Measurements from ENCODE around the gene VAPA. TPM values are rescaled to one million over a fixed set of nuclear protein-coding genes. Genes with fewer than 3 reads are reported as not detected.
A peak's percentile ranks its signal among the peaks of the same experiment; 100 is the strongest.

Gene VAPA
- total RNA-seq, 1 experiment from 2014 or later: 137 TPM

GRCh38 chr18:9968081-9968848 lies 54.4 kb downstream of the VAPA start:
- ATAC-seq: peak; percentile 36
- ChIA-PET CTCF (interaction anchor here (1.1 kb wide), 1 partner anchor 157 kb away, joined by 5 read pairs; no protein-coding TSS in a partner anchor), POLR2A (no interaction called here)
- no peaks in the 10 kb centered on the region for H3K27me3 Mint-ChIP-seq (ENCODE audit: low read depth)
- peaks cover 28% of the 10 kb centered on the region for H3K4me1 Mint-ChIP-seq
- H3K27ac Mint-ChIP-seq: no peak overlapping the region
- peaks cover 2% of the 10 kb centered on the region; the same call in 1 of the 2 replicates for H3K36me3 Mint-ChIP-seq
- DNase-seq (ENCODE audit: low spot score): no peak
- H3K9me3 Mint-ChIP-seq: peaks cover 7% of the 10 kb centered on the region
- no peak overlapping the region for H3K4me3 Mint-ChIP-seq
- no peak for TF ChIP-seq ZNF317 (CRISPR knock-in tag; IDR thresholded peaks at IDR 0.05; ENCODE audit: borderline replicate concordance, low read depth)

DNA sequence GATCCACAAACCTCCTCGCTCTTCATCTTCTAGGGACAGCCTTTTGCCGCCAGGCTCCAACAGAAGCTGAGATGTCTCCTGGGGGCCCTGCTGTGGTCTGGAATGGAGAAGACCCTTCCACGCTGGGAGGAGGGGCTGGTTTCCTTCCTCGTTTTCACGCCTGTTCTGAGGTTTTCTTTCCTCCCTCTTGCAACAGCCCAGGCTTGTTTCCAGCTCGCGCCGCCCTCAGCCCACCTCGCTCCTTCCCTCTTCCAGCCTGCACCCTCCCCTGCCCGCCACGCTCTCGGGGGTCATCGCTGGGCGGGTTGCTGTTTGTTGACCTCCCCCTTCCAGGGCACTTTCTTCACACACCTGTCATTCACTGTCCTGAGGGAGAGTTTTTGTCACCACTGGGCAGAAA lies 55.4 kb downstream of the VAPA start:
- H3K9me3 Mint-ChIP-seq: peaks cover 13% of the 10 kb centered on the region
- H3K36me3 Mint-ChIP-seq: peaks cover 5% of the 10 kb centered on the region
- no peak for ATAC-seq
- CTCF ChIA-PET: interaction anchor here (0.6 to 1.1 kb wide), 2 partner anchors 158 to 485 kb away, joined by 4 to 5 read pairs; no protein-coding TSS in a partner anchor
- POLR2A ChIA-PET: no interaction called here
- H3K4me1 Mint-ChIP-seq: peaks cover 28% of the 10 kb centered on the region
- H3K4me3 Mint-ChIP-seq: no peak overlapping the region
- TF ChIP-seq SMAD3 (CRISPR knock-in tag; IDR thresholded peaks at IDR 0.05; ENCODE audit: borderline replicate concordance) (no peak), ZSCAN18 (CRISPR knock-in tag; IDR thresholded peaks at IDR 0.05) (no peak), EMX1 (CRISPR knock-in tag; IDR thresholded peaks at IDR 0.05) (no peak), FOXP1 (CRISPR knock-in tag; IDR thresholded peaks at IDR 0.05; ENCODE audit: borderline replicate concordance) (no peak), E2F1 (CRISPR knock-in tag; IDR thresholded peaks at IDR 0.05) (no peak)
- TF ChIP-seq, protein P1, sequence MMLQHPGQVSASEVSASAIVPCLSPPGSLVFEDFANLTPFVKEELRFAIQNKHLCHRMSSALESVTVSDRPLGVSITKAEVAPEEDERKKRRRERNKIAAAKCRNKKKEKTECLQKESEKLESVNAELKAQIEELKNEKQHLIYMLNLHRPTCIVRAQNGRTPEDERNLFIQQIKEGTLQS (CRISPR knock-in tag; conservative IDR thresholded peaks at IDR 0.05): no peak
- TF ChIP-seq, protein P2, sequence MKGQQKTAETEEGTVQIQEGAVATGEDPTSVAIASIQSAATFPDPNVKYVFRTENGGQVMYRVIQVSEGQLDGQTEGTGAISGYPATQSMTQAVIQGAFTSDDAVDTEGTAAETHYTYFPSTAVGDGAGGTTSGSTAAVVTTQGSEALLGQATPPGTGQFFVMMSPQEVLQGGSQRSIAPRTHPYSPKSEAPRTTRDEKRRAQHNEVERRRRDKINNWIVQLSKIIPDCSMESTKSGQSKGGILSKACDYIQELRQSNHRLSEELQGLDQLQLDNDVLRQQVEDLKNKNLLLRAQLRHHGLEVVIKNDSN (CRISPR knock-in tag; IDR thresholded peaks at IDR 0.05): no peak
- no peak for DNase-seq (ENCODE audit: low spot score)
- H3K27me3 Mint-ChIP-seq (ENCODE audit: low read depth): no peaks in the 10 kb centered on the region
- no peak overlapping the region for H3K27ac Mint-ChIP-seq

GRCh38 chr18:9971313-9971920 lies 57.6 kb downstream of the VAPA start:
- H3K36me3 Mint-ChIP-seq: peaks cover 16% of the 10 kb centered on the region
- H3K27ac Mint-ChIP-seq: no peak overlapping the region
- peaks cover 25% of the 10 kb centered on the region for H3K4me1 Mint-ChIP-seq

More at GRCh38 chr18:9971313-9971920, 57.6 kb downstream of the VAPA start:
- Mint-ChIP-seq H3K9me3 (peaks cover 35% of the 10 kb centered on the region), H3K27me3 (ENCODE audit: low read depth) (no peaks in the 10 kb centered on the region), H3K4me3 (no peak overlapping the region)
- ATAC-seq (peak; percentile 43; the same call in 1 of the 2 replicates), DNase-seq (ENCODE audit: low spot score) (peak; percentile 67)
- no peak for TF ChIP-seq GTF2I (CRISPR knock-in tag; conservative IDR thresholded peaks at IDR 0.05)
- TF ChIP-seq, protein P3, sequence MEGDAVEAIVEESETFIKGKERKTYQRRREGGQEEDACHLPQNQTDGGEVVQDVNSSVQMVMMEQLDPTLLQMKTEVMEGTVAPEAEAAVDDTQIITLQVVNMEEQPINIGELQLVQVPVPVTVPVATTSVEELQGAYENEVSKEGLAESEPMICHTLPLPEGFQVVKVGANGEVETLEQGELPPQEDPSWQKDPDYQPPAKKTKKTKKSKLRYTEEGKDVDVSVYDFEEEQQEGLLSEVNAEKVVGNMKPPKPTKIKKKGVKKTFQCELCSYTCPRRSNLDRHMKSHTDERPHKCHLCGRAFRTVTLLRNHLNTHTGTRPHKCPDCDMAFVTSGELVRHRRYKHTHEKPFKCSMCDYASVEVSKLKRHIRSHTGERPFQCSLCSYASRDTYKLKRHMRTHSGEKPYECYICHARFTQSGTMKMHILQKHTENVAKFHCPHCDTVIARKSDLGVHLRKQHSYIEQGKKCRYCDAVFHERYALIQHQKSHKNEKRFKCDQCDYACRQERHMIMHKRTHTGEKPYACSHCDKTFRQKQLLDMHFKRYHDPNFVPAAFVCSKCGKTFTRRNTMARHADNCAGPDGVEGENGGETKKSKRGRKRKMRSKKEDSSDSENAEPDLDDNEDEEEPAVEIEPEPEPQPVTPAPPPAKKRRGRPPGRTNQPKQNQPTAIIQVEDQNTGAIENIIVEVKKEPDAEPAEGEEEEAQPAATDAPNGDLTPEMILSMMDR (IDR thresholded peaks at IDR 0.05): peak; percentile 68
- ChIA-PET CTCF (interaction anchor here (0.6 to 1.5 kb wide), 4 partner anchors 10 to 548 kb away, joined by 3 to 4 read pairs (median 3); no protein-coding TSS in a partner anchor), POLR2A (no interaction called here)
